Measurements from ENCODE around the gene SPSB4. TPM values are rescaled to one million over a fixed set of nuclear protein-coding genes. Genes with fewer than 3 reads are reported as not detected.

The SPSB4 gene
- total RNA-seq, 2 donors from 2014 or later = 0.14 TPM; not detected in 1

GRCh38 chr3:141127344-141128125, 76.4 kb downstream of the SPSB4 start:
- ATAC-seq (no peak), DNase-seq (no peak)
- intact Hi-C loops (cut with DNase I, micrococcal nuclease) = no loop called here

- no peak for DNase-seq
- ATAC-seq = no peak
- intact Hi-C loops (cut with DNase I, micrococcal nuclease) = no loop called here
These were observed 77.1 kb downstream of the SPSB4 start for GRCh38 chr3:141128126-141128777.

GRCh38 chr3:141129049-141129448, 77.9 kb downstream of the SPSB4 start:
- ATAC-seq (no peak), DNase-seq (no peak)
- intact Hi-C loops (cut with DNase I, micrococcal nuclease) = no loop called here

- intact Hi-C loops (cut with DNase I, micrococcal nuclease) = no loop called here
- no peak for DNase-seq
- no peak for ATAC-seq
These were observed 78.4 kb downstream of the SPSB4 start for GRCh38 chr3:141129541-141130011.

GRCh38 chr3:141143517-141143916, 92.4 kb downstream of the SPSB4 start:
- ATAC-seq (no peak), DNase-seq (no peak)
- intact Hi-C loops (cut with DNase I, micrococcal nuclease) = no loop called here

- intact Hi-C loops (cut with DNase I, micrococcal nuclease) = no loop called here
- ATAC-seq (no peak), DNase-seq (no peak)
These were observed 95.9 kb downstream of the SPSB4 start for GRCh38 chr3:141146979-141147470.

GRCh38 chr3:141147657-141148056, 96.5 kb downstream of the SPSB4 start:
- ATAC-seq (no peak), DNase-seq (no peak)
- intact Hi-C loops (cut with DNase I, micrococcal nuclease) = no loop called here

- no peak for DNase-seq
- no peak for ATAC-seq
- intact Hi-C loops (cut with DNase I, micrococcal nuclease) = no loop called here
These were observed 97.0 kb downstream of the SPSB4 start for GRCh38 chr3:141148169-141148568.

- no peak for ATAC-seq
- intact Hi-C loops (cut with DNase I, micrococcal nuclease) = no loop called here
- DNase-seq = no peak
These were observed 97.6 kb downstream of the SPSB4 start for GRCh38 chr3:141148770-141149169.

GRCh38 chr3:141150081-141150830, 99.1 kb downstream of the SPSB4 start:
- no peak for ATAC-seq
- no peak for DNase-seq
- intact Hi-C loops (cut with DNase I, micrococcal nuclease) = no loop called here

- intact Hi-C loops (cut with DNase I, micrococcal nuclease) = no loop called here
- DNase-seq = no peak
- no peak for ATAC-seq
These were observed 99.8 kb downstream of the SPSB4 start for GRCh38 chr3:141150931-141151330.

- no peak for DNase-seq
- ATAC-seq = no peak
- intact Hi-C loops (cut with DNase I, micrococcal nuclease) = no loop called here
These were observed 100.3 kb downstream of the SPSB4 start for GRCh38 chr3:141151439-141151838.

GRCh38 chr3:141152130-141152529, 101.0 kb downstream of the SPSB4 start:
- DNase-seq (no peak), ATAC-seq (no peak)
- intact Hi-C loops (cut with DNase I, micrococcal nuclease) = no loop called here

- no peak for ATAC-seq
- intact Hi-C loops (cut with DNase I, micrococcal nuclease) = no loop called here
- DNase-seq = no peak
These were observed 101.9 kb downstream of the SPSB4 start for GRCh38 chr3:141152801-141153678.

GRCh38 chr3:141153679-141153966, 102.5 kb downstream of the SPSB4 start:
- ATAC-seq (no peak), DNase-seq (no peak)
- intact Hi-C loops (cut with DNase I, micrococcal nuclease) = no loop called here

GRCh38 chr3:141164852-141165251, 113.7 kb downstream of the SPSB4 start:
- ATAC-seq = no peak
- intact Hi-C loops (cut with DNase I, micrococcal nuclease) = no loop called here

GRCh38 chr3:141167681-141168080, 116.5 kb downstream of the SPSB4 start:
- DNase-seq = no peak
- intact Hi-C loops (cut with DNase I, micrococcal nuclease) = no loop called here
- ATAC-seq = no peak

More at GRCh38 chr3:141164852-141165251, 113.7 kb downstream of the SPSB4 start:
- no peak for DNase-seq

GRCh38 chr3:141170678-141171295, 119.6 kb downstream of the SPSB4 start:
- intact Hi-C loops (cut with DNase I, micrococcal nuclease) = no loop called here

More at GRCh38 chr3:141170678-141171295, 119.6 kb downstream of the SPSB4 start:
- DNase-seq (no peak), ATAC-seq (no peak)
